Thymus (tissue), 11 donors: ENCODE results near the gene KLHL12. TPM values are rescaled to one million over a fixed set of nuclear protein-coding genes. Genes with fewer than 3 reads are reported as not detected.

Experiments used
- DNase-seq, 9 donors: peaks; one replicate each; pipeline ENCODE4 v3.0.0-alpha.2; 2013; ENCODE audit warnings: low spot score in 9 of 9, low read depth in 6 of 9, missing footprints in 1 of 9
- H3K27ac ChIP-seq, 2 donors: one replicate each; pipeline ENCODE4 v1.5.1; 2013; ENCODE audit warnings: control low read depth in 1 of 2, low read depth in 1 of 2, low read length in 1 of 2, mild to moderate bottlenecking in 1 of 2, moderate library complexity in 1 of 2
- H3K27me3 ChIP-seq, 2 donors: one replicate each; pipeline ENCODE4 v1.5.1; 2013; ENCODE audit warnings: low read length in 1 of 2; ENCODE audit not compliant: control insufficient read depth in 2 of 2, insufficient read depth in 1 of 2
- H3K36me3 ChIP-seq, 2 donors: one replicate each; pipeline ENCODE4 v1.5.1; 2013; ENCODE audit warnings: low read length in 1 of 2, mild to moderate bottlenecking in 1 of 2, moderate library complexity in 1 of 2; ENCODE audit not compliant: control insufficient read depth in 2 of 2, insufficient read depth in 2 of 2
- H3K4me1 ChIP-seq, 2 donors: one replicate each; pipeline ENCODE4 v1.5.1; 2013; ENCODE audit warnings: low read length in 2 of 2; ENCODE audit not compliant: control insufficient read depth in 2 of 2, insufficient read depth in 2 of 2
- H3K4me3 ChIP-seq, 2 donors: one replicate each; pipeline ENCODE4 v1.5.1; 2013; ENCODE audit warnings: low read length in 2 of 2, control low read depth in 1 of 2, mild to moderate bottlenecking in 1 of 2
- H3K9me3 ChIP-seq, 2 donors: one replicate each; pipeline ENCODE4 v1.5.1; 2013; ENCODE audit warnings: low read length in 1 of 2, mild to moderate bottlenecking in 1 of 2; ENCODE audit not compliant: control insufficient read depth in 2 of 2, insufficient read depth in 1 of 2
- WGBS: extraction: QIAGEN DNeasy Blood & Tissue Kit; methylation state at CpG from one replicate; pipeline ENCODE4 v1.1.7; 2013; 5-methylcytosine and 5-hydroxymethylcytosine counted together
- polyA plus RNA-seq: library from polyadenylated mRNA; stranded (reverse); fragments of 200-250 nt; gene quantifications from one replicate; pipeline ENCODE4 v1.2.3, GENCODE V29; 2013
- total RNA-seq: library from RNA; stranded (reverse); fragments of 120-200 nt; gene quantifications from one replicate; pipeline ENCODE4 v1.2.4, GENCODE V29; 2013
- donor health status: healthy.

KLHL12 gene
- total and polyA plus RNA-seq, 2 donors, result 20.6 to 25.2 TPM

DNA sequence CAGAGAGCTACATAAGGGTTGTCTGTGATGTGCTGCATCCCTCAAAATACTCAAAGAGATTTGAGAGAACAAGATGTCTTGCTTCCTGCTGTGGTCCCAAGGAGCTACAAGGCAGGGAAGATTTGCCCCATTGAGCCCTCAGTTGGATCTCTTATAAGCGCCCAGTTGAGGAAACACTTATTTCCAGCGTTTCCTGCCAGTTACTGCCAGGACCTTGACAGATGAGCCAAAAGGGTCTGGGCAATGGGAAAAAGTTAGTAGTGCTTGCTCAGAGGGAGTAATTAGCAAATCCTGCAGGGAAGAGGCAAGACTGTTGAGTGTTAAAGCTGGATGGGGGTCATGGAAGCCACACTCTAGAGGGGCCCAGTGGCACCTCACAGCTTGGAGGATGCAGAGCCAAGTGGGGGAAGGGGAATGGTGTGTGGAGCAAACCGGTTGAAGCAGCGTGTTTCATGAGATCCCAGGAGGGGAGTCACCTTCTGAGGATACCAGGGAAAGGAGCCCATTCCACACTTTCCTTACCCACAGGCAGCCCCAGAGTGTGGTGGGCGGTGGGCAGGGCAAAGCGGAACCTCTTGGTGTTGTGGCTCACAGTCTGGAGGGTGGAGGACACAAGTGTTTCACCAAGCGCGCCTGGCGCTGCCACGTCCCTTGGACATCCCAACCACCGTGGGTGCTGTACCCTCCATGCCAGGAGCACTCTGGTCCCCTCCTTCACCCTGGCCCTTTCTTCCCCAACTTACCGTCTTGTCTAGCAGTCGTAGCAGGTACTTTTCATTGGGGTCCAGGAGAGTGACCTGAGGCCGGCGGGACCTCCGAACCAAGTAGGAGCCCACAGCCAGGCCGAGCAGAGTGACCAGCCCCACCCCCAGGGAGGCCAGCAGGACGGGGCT lies 39.2 kb upstream of the KLHL12 start:
- peak overlapping the region; percentile 79 to 87 for H3K4me3 ChIP-seq
- H3K36me3 ChIP-seq, result peaks cover 14 to 24% of the 10 kb centered on the region in 2 donors
- 70% methylated on average over 18 of the region's 18 CpGs for WGBS
- DNase-seq, result peak in 1 of 9 donors; percentile 2
- H3K27ac ChIP-seq, result peak overlapping the region; percentile 70 to 86
- peaks cover 19 to 30% of the 10 kb centered on the region in 2 donors for H3K4me1 ChIP-seq
- no peaks in the 10 kb centered on the region for H3K9me3 ChIP-seq
- H3K27me3 ChIP-seq, result no peaks in the 10 kb centered on the region

GRCh38 chr1:202965422-202965821 lies 38.4 kb upstream of the KLHL12 start:
- no peak overlapping the region for H3K4me3 ChIP-seq
- no peak for DNase-seq
- H3K27ac ChIP-seq, result peak overlapping the region in 1 of 2 donors; percentile 57
- 97% methylated on average over 3 of the region's 3 CpGs for whole genome bisulfite sequencing
- peaks cover 14 to 24% of the 10 kb centered on the region in 2 donors for H3K36me3 ChIP-seq
- H3K4me1 ChIP-seq, result peaks cover 19 to 30% of the 10 kb centered on the region in 2 donors
- H3K9me3 ChIP-seq, result no peaks in the 10 kb centered on the region
- H3K27me3 ChIP-seq, result no peaks in the 10 kb centered on the region

DNA sequence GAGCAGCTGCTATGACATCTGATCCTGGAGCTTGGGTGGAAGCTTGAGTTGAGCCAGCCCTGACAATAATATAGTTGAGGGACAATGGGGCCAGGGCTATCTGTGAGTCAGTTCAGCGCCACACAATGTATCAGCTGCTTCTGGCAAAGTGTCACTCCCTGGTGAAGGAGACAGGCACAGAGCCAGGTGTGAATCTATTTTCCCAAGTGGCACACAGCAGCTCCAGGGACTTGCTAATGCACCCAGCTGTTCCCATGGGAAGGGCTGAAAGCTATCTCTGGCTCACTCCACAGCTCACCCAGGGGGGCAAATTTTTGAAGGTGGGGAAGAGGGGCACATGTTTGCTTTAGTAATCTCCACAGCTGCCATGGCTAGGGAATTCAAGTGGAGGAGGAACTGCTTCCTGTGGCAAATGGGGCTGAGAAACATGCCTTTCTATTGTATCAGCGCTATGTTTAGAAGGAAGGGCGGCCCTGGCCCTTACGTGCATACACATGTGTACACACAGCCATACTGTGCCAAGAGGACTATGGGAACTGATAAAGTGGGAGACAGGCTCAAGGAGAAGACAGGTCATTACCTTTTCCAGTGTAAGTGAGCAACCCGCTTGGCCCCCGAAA lies 37.9 kb upstream of the KLHL12 start:
- Histone ChIP-seq H3K27ac (peak overlapping the region in 1 of 2 donors; percentile 57), H3K27me3 (no peaks in the 10 kb centered on the region), H3K9me3 (no peaks in the 10 kb centered on the region), H3K4me3 (no peak overlapping the region), H3K36me3 (peaks cover 14 to 24% of the 10 kb centered on the region in 2 donors), H3K4me1 (peaks cover 19 to 30% of the 10 kb centered on the region in 2 donors)
- WGBS, result 97% methylated on average over 6 of the region's 6 CpGs
- peak in 1 of 9 donors; percentile 7 for DNase-seq

- Histone ChIP-seq H3K27ac (no peak overlapping the region), H3K9me3 (no peaks in the 10 kb centered on the region), H3K4me3 (no peak overlapping the region), H3K27me3 (no peaks in the 10 kb centered on the region), H3K36me3 (peaks cover 14 to 24% of the 10 kb centered on the region in 2 donors), H3K4me1 (peaks cover 19 to 24% of the 10 kb centered on the region in 2 donors)
- no peak for DNase-seq
- 96% methylated on average over 5 of the region's 5 CpGs for WGBS
These were observed 34.3 kb upstream of the KLHL12 start for GRCh38 chr1:202961220-202961880.

DNA sequence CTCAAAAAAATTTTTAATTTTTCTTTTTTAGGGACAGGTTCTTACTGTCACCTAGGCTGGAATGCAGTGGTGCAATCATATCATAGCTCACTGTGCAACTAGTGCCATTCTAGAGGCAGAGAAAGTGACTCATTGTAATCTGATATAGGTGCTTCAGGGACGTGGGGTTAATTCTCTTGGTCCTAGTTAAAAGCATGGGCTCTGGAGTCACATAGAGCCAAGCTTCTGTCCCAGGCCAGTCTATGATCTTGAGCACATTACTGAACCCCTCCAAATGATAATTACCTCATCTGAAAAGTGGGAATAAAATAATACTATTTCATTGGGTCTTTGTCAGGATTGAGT lies 32.2 kb upstream of the KLHL12 start:
- H3K9me3 ChIP-seq, result no peaks in the 10 kb centered on the region
- H3K27me3 ChIP-seq, result no peaks in the 10 kb centered on the region
- peaks cover 17 to 19% of the 10 kb centered on the region in 2 donors for H3K4me1 ChIP-seq
- no peak for DNase-seq
- WGBS, result 94% methylated on average over 1 of the region's 1 CpG
- H3K27ac ChIP-seq, result no peak overlapping the region
- peaks cover 12 to 26% of the 10 kb centered on the region in 2 donors for H3K36me3 ChIP-seq
- H3K4me3 ChIP-seq, result no peak overlapping the region

- H3K9me3 ChIP-seq, result no peaks in the 10 kb centered on the region
- no peaks in the 10 kb centered on the region for H3K27me3 ChIP-seq
- H3K4me1 ChIP-seq, result peaks cover 17 to 19% of the 10 kb centered on the region in 2 donors
- peaks cover 12 to 24% of the 10 kb centered on the region in 2 donors for H3K36me3 ChIP-seq
- DNase-seq, result peak in 1 of 9 donors; percentile 19
- H3K27ac ChIP-seq, result peak overlapping the region; percentile 32 to 76
- 2% methylated on average over 10 of the region's 10 CpGs for WGBS
- H3K4me3 ChIP-seq, result peak overlapping the region; percentile 54 to 96
These were observed 31.7 kb upstream of the KLHL12 start for GRCh38 chr1:202958544-202959275.

- peaks cover 12 to 17% of the 10 kb centered on the region in 2 donors for H3K36me3 ChIP-seq
- under 1% methylated on average over 86 of the region's 86 CpGs for WGBS
- H3K4me1 ChIP-seq, result peaks cover 17 to 19% of the 10 kb centered on the region in 2 donors
- peak within 1 kb of the TSS; percentile 78 to 94 for H3K27ac ChIP-seq
- no peaks in the 10 kb centered on the region for H3K9me3 ChIP-seq
- H3K4me3 ChIP-seq, result peak within 1 kb of the TSS; percentile 91 to 96
- DNase-seq, result peak in 8 of 9 donors; percentile 73 to 93 (median 86)
- H3K27me3 ChIP-seq, result no peaks in the 10 kb centered on the region
These were observed 30.9 kb upstream of the KLHL12 start, which contains the start of gene ADIPOR1 for GRCh38 chr1:202957733-202958543. Gene ADIPOR1, minus strand, starts transcription at chr1:202958312. Its CDS starts 7,242 bp downstream, at chr1:202951070.

DNA sequence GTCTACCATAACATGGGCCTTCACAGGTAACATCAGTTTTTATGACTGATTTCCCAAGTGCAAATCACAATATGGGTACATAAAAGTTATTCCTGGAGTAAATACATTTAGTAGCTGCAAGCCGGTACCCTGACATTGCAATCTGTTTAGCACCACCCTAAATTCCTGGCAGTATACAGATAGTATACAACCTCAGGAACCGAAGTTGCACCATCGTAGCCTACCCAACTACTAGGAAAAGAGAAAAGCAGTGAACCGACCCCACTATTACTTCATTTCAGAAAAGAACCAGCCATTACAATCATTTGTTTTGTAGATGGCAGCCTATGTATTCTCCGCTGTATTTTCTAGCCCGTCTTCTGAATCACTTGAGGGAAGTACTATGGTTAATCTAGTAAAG lies 29.9 kb upstream of the KLHL12 start:
- Histone ChIP-seq H3K27ac (no peak overlapping the region), H3K4me3 (peak overlapping the region; percentile 91 to 96), H3K36me3 (peaks cover 3 to 8% of the 10 kb centered on the region in 2 donors), H3K4me1 (peaks cover 17 to 19% of the 10 kb centered on the region in 2 donors), H3K27me3 (no peaks in the 10 kb centered on the region), H3K9me3 (no peaks in the 10 kb centered on the region)
- DNase-seq, result no peak
- 85% methylated on average over 6 of the region's 6 CpGs for WGBS
